Spleen (tissue), 11 donors: ENCODE data around the gene CDKN2A. TPM values are rescaled to one million over a fixed set of nuclear protein-coding genes. Genes with fewer than 3 reads are reported as not detected.

Experiments
- DNase-seq: peaks from one replicate; pipeline ENCODE4 v3.0.0-alpha.2; 2020
- H3K27ac ChIP-seq, 8 donors: fragments of 200-600 bp; sonication (generic) in 7 of 8; 1 replicate in 4 of 8; 2 replicates in 4 of 8; pipeline versions ENCODE4 v1.5.0 to v1.8.0; 2016 to 2021; ENCODE audit warnings: inconsistent platforms in 4 of 8, mild to moderate bottlenecking in 4 of 8, moderate library complexity in 1 of 8
- H3K27me3 ChIP-seq, 7 donors: fragments of 200-600 bp; sonication (generic) in 6 of 7; replicated peaks in 1 of 7; 1 replicate in 4 of 7; 2 replicates in 3 of 7; pipeline versions ENCODE4 v1.5.0 to v1.8.0; 2016 to 2021; ENCODE audit warnings: inconsistent platforms in 3 of 7, mild to moderate bottlenecking in 1 of 7
- H3K36me3 ChIP-seq, 6 donors: fragments of 200-600 bp; sonication (generic) in 5 of 6; 1 replicate in 4 of 6; 2 replicates in 2 of 6; pipeline versions ENCODE4 v1.5.0 to v1.8.0; 2016 to 2021; ENCODE audit warnings: inconsistent platforms in 2 of 6
- H3K4me1 ChIP-seq, 6 donors: fragments of 200-600 bp; sonication (generic) in 5 of 6; 1 replicate in 3 of 6; 2 replicates in 3 of 6; pipeline versions ENCODE4 v1.5.0 to v1.8.0; 2016 to 2021; ENCODE audit warnings: inconsistent platforms in 3 of 6
- H3K4me3 ChIP-seq, 8 donors: fragments of 200-600 bp; sonication (generic) in 7 of 8; 1 replicate in 4 of 8; 2 replicates in 4 of 8; pipeline versions ENCODE4 v1.5.0 to v1.8.0; 2016 to 2021; ENCODE audit warnings: inconsistent platforms in 4 of 8, mild to moderate bottlenecking in 4 of 8, moderate library complexity in 2 of 8
- H3K9me3 ChIP-seq, 8 donors: fragments of 200-600 bp; sonication (generic) in 7 of 8; 1 replicate in 4 of 8; 2 replicates in 4 of 8; pipeline versions ENCODE4 v1.5.0 to v1.8.0; 2016 to 2021; ENCODE audit warnings: inconsistent platforms in 4 of 8
- CTCF ChIP-seq, 11 experiments: fragments of 200-600 bp in 7 of 11; fragments of 450-650 bp in 4 of 11; sonication (generic) in 4 of 11; IDR thresholded peaks in 8 of 11; conservative IDR thresholded peaks in 3 of 11; 1 replicate in 7 of 11; 2 replicates in 4 of 11; pipeline versions ENCODE4 v1.4.0 to v1.8.0; 2016 to 2021; ENCODE audit warnings: antibody characterized with exemption in 11 of 11, inconsistent platforms in 4 of 11, mild to moderate bottlenecking in 1 of 11
- POLR2A ChIP-seq, 3 donors: fragments of 450-650 bp; IDR thresholded peaks; one replicate each; pipeline ENCODE4 v1.5.1; 2017; ENCODE audit warnings: antibody characterized with exemption in 3 of 3, mild to moderate bottlenecking in 1 of 3
- POLR2AphosphoS5 ChIP-seq, 3 donors: sonication (generic); formaldehyde crosslinking; IDR thresholded peaks; one replicate each; pipeline ENCODE4 v1.5.1; 2017; ENCODE audit warnings: antibody characterized with exemption in 3 of 3
- WGBS, 5 donors: extraction: QIAGEN DNeasy Blood & Tissue Kit in 3 of 5; methylation state at CpG; one replicate each; pipeline versions ENCODE4 v1.1.5 to v1.1.7; 2013 to 2018; 5-methylcytosine and 5-hydroxymethylcytosine counted together
- intact Hi-C: fragments of 100-400 bp; cut with DNase I; formaldehyde crosslinking; loops from one replicate; pipeline ENCODE4 v1.15.0; 2023; ENCODE audit warnings: low total_unique reads
- polyA plus RNA-seq, 3 donors: library from polyadenylated mRNA; stranded (reverse); fragments of 200-250 nt; gene quantifications; one replicate each; pipeline ENCODE4 v1.2.1, GENCODE V29; 2013
- total RNA-seq, 7 donors: library from RNA; depleted of rRNA in 3 of 7; stranded (reverse); fragments of >200 nt in 3 of 7; fragmentation: NEBNext Ultra II Directional in 4 of 7; extraction: Animal tissue kit (Norgen Biotek cat#: 25700) in 4 of 7; gene quantifications; one replicate each; pipeline versions ENCODE4 v1.1.0 to v1.2.1, GENCODE V29; 2016 to 2021
- donor health status: healthy with polysubstance abuse.
- donor health status: DM: no; HTN: no; CAD: no; lungs with moderate emphysema.
- donor health status: DM: no; HTN: no; CAD: no.
- donor health status: Bipolar disorder and iron deficiency.
- donor health status: healthy.
- donor health status: DM: no; HTN: no; CAD: no.
- donor health status: DM: yes; HTN: yes; CAD: no.

Gene CDKN2A
- total and polyA plus RNA-seq, 10 donors = 2.3 to 19.7 (median 7.0) TPM

DNA sequence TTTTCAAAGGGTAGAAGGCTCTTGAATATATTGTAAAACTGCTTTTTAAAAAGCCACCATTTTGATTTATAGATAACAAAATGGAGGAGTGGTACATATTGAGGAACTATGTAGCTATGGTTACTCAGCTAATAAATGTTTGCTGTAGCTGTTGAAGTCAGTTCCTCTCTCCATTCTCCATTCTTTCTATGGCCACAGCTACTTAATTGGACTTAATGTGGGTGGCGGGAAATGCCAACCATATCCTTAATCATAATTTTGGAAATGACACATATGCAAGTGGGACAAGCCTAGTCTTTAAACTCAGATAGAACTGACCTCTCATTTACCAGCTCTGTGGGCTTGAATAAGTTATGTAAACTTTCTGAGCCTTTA lies 10.6 kb downstream of the CDKN2A start:
- intact Hi-C loops = no loop called here
- Histone ChIP-seq H3K36me3 (no peaks in the 10 kb centered on the region), H3K4me3 (no peak overlapping the region), H3K9me3 (no peaks in the 10 kb centered on the region), H3K27me3 (peaks cover 0 to 94% (median 37%) of the 10 kb centered on the region in 7 donors), H3K4me1 (peaks cover 0 to 7% (median 0%) of the 10 kb centered on the region in 6 donors), H3K27ac (no peak overlapping the region)
- TF ChIP-seq POLR2A (IDR thresholded peaks at IDR 0.05) (no peak), CTCF (IDR thresholded peaks at IDR 0.05 in 8 of 11, conservative IDR thresholded peaks at IDR 0.05 in 3 of 11) (no peak), POLR2AphosphoS5 (IDR thresholded peaks at IDR 0.05) (no peak)
- WGBS, 5 donors = 56 to 74% (median 58%) methylated on average over 1 of the region's 1 CpG
- no peak for DNase-seq

GRCh38 chr9:21982861-21983560 lies 11.2 kb downstream of the CDKN2A start:
- H3K27me3 ChIP-seq = peaks cover 0 to 94% (median 37%) of the 10 kb centered on the region in 7 donors
- intact Hi-C loops = no loop called here
- no peak overlapping the region for H3K27ac ChIP-seq
- H3K4me3 ChIP-seq = no peak overlapping the region
- TF ChIP-seq CTCF (IDR thresholded peaks at IDR 0.05 in 8 of 11, conservative IDR thresholded peaks at IDR 0.05 in 3 of 11) (no peak), POLR2AphosphoS5 (IDR thresholded peaks at IDR 0.05) (no peak)
- WGBS, 5 donors = 57 to 87% (median 76%) methylated on average over 1 of the region's 1 CpG
- no peaks in the 10 kb centered on the region for H3K9me3 ChIP-seq
- no peak for DNase-seq
- peaks cover 0 to 7% (median 0%) of the 10 kb centered on the region in 6 donors for H3K4me1 ChIP-seq
- no peaks in the 10 kb centered on the region for H3K36me3 ChIP-seq

GRCh38 chr9:21982391-21982790 lies 11.8 kb downstream of the CDKN2A start:
- Histone ChIP-seq H3K9me3 (no peaks in the 10 kb centered on the region), H3K27me3 (peaks cover 0 to 94% (median 41%) of the 10 kb centered on the region in 7 donors), H3K36me3 (no peaks in the 10 kb centered on the region), H3K4me1 (peaks cover 0 to 7% (median 0%) of the 10 kb centered on the region in 6 donors), H3K27ac (no peak overlapping the region), H3K4me3 (no peak overlapping the region)
- DNase-seq = no peak
- TF ChIP-seq POLR2A (IDR thresholded peaks at IDR 0.05) (no peak), CTCF (IDR thresholded peaks at IDR 0.05 in 8 of 11, conservative IDR thresholded peaks at IDR 0.05 in 3 of 11) (no peak), POLR2AphosphoS5 (IDR thresholded peaks at IDR 0.05) (no peak)
- 58 to 81% (median 68%) methylated on average over 1 of the region's 1 CpG for WGBS, 5 donors
- intact Hi-C loops = no loop called here

DNA sequence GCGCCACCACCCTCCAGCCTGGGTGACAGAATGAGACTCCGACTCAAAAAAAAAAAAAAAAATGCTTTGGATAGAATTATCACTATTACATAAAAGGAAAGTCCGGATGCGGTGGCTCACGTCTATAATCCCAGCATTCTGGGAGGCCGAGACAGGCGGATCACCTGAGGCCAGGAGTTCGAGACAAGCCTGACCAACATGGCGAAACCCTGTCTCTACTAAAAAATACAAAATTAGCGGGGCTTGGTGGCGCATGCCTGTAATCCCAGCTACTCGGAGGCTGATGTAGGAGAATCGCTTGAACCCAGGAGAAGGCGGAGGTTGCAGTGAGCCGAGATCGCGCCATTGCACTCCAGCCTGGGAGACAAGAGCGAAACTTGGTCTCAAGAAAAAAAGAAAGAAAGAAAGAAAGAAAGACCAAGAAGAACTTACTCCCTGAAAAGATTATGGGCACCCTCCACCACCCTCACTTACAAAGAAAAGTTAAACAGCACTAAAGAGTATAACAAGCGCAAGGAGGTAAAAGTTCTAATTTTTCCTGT lies 17.8 kb downstream of the CDKN2A start:
- Histone ChIP-seq H3K27me3 (peaks cover 12 to 97% (median 86%) of the 10 kb centered on the region in 7 donors), H3K4me1 (peaks cover 10 to 26% (median 22%) of the 10 kb centered on the region in 6 donors), H3K36me3 (no peaks in the 10 kb centered on the region), H3K27ac (no peak overlapping the region), H3K4me3 (no peak overlapping the region), H3K9me3 (no peaks in the 10 kb centered on the region)
- intact Hi-C loops = no loop called here
- 22 to 33% (median 25%) methylated on average over 19 of the region's 19 CpGs for WGBS, 5 donors
- no peak for TF ChIP-seq POLR2A (IDR thresholded peaks at IDR 0.05)
- TF ChIP-seq POLR2AphosphoS5 (IDR thresholded peaks at IDR 0.05) = no peak
- TF ChIP-seq CTCF (IDR thresholded peaks at IDR 0.05 in 8 of 11, conservative IDR thresholded peaks at IDR 0.05 in 3 of 11) = no peak
- no peak for DNase-seq
